G401.6 (cell line): ENCODE results near the gene TRPM4.
A peak's percentile ranks its signal among the peaks of the same experiment; 100 is the strongest.
"Not testable (repeated sequence)": the region's sequence is repeated elsewhere in the genome, so short reads cannot be mapped to it uniquely, and the experiment has no call there.

Source experiments
- FAIRE-seq: peaks from 2 replicates; lab custom pipeline; 2012; peaks lifted over from hg19 to GRCh38; lab: Jason Lieb, UNC

The TRPM4 gene

GRCh38 chr19:49157445-49158224, at the start of gene TRPM4:
TRPM4 (plus strand) TSS chr19:49157792; CDS start chr19:49157867, 75 bp downstream.
- no peak for FAIRE-seq

GRCh38 chr19:49109051-49109450, 48.5 kb upstream of the TRPM4 start:
- FAIRE-seq: no peak

- no peak for FAIRE-seq
Measured at GRCh38 chr19:49109569-49110233, 47.9 kb upstream of the TRPM4 start.

- FAIRE-seq: no peak
Measured at GRCh38 chr19:49110567-49110966, 47.0 kb upstream of the TRPM4 start.

GRCh38 chr19:49111218-49111998, 46.2 kb upstream of the TRPM4 start:
- FAIRE-seq: peak; percentile 33

GRCh38 chr19:49113762-49114629, 43.6 kb upstream of the TRPM4 start, which contains the start of gene LIN7B:
LIN7B (plus strand) TSS chr19:49114370; CDS start chr19:49114405, 35 bp downstream.
- FAIRE-seq: no peak

- FAIRE-seq: no peak
Measured at GRCh38 chr19:49114630-49115363, 42.8 kb upstream of the TRPM4 start.

- no peak for FAIRE-seq
Measured at GRCh38 chr19:49116544-49116943, 41.0 kb upstream of the TRPM4 start.

GRCh38 chr19:49117677-49118564, 39.7 kb upstream of the TRPM4 start:
- no peak for FAIRE-seq

- peak; percentile 85 for FAIRE-seq
Measured at GRCh38 chr19:49118565-49119410, 38.8 kb upstream of the TRPM4 start, which contains the start of gene C19orf73. C19orf73 (minus strand) TSS chr19:49119143; CDS start chr19:49119022, 121 bp downstream.

GRCh38 chr19:49119411-49120324, 37.9 kb upstream of the TRPM4 start, which contains the start of gene PPFIA3:
PPFIA3 (plus strand) TSS chr19:49119544; CDS start chr19:49127874, 8,330 bp downstream.
- no peak for FAIRE-seq

GRCh38 chr19:49120325-49120683, 37.3 kb upstream of the TRPM4 start:
- no peak for FAIRE-seq

- no peak for FAIRE-seq
Measured at GRCh38 chr19:49120868-49121267, 36.7 kb upstream of the TRPM4 start.

GRCh38 chr19:49121841-49122240, 35.8 kb upstream of the TRPM4 start:
- FAIRE-seq: not testable (repeated sequence)

GRCh38 chr19:49123285-49123684, 34.3 kb upstream of the TRPM4 start:
- FAIRE-seq: not testable (repeated sequence)

GRCh38 chr19:49125025-49125731, 32.4 kb upstream of the TRPM4 start:
- FAIRE-seq: no peak

GRCh38 chr19:49126575-49126974, 31.0 kb upstream of the TRPM4 start:
- FAIRE-seq: no peak
